B cell (primary cell): ENCODE data around the gene TM7SF3. TPM values are rescaled to one million over a fixed set of nuclear protein-coding genes. Genes with fewer than 3 reads are reported as not detected.

Source experiments
- ATAC-seq: fragments of 200-7000 bp; cut with Tn5 transposase; one replicate; pipeline ENCODE4 v1.10.0; 2021; ENCODE audit warnings: low read depth, mild to moderate bottlenecking, moderate number of reproducible peaks, moderate library complexity
- CTCF ChIA-PET: fragments of 350-600 bp; sonication (Branson Sonifier 250); formaldehyde crosslinking; loops from one replicate; lab custom pipeline; 2021; ENCODE audit warnings: antibody characterized with exemption, inconsistent platforms; lab: Charles Lee
- POLR2A ChIA-PET: fragments of 350-600 bp; sonication (Branson Sonifier 250); formaldehyde crosslinking; loops from one replicate; lab custom pipeline; 2021; ENCODE audit warnings: antibody characterized with exemption; lab: Charles Lee
- DNase-seq: peaks from one replicate; pipeline ENCODE4 v3.0.0; 2013
- H2AFZ ChIP-seq: 2 replicates; pipeline ENCODE4 v1.6.1; 2012; ENCODE audit warnings: mild to moderate bottlenecking, low read depth, low read length; ENCODE audit not compliant: insufficient read depth, poor library complexity, severe bottlenecking
- H3K27ac ChIP-seq, 2 donors: 1 replicate in 1 of 2; 2 replicates in 1 of 2; pipeline ENCODE4 v1.5.1; 2012 to 2013; ENCODE audit warnings: low read length in 2 of 2, mild to moderate bottlenecking in 2 of 2, moderate library complexity in 1 of 2
- H3K27me3 ChIP-seq, 4 experiments: fragments of 200-600 bp in 1 of 4; sonication (generic) in 1 of 4; replicated peaks in 1 of 4; 1 replicate in 2 of 4; 2 replicates in 2 of 4; pipeline versions ENCODE4 v1.6.1 to v1.7.0; 2013 to 2016; ENCODE audit warnings: low read length in 3 of 4, mild to moderate bottlenecking in 2 of 4, mixed read lengths in 1 of 4, moderate library complexity in 1 of 4; ENCODE audit not compliant: insufficient read depth in 4 of 4, control insufficient read depth in 3 of 4; ENCODE audit errors: control extremely low read depth in 1 of 4
- H3K36me3 ChIP-seq, 2 experiments: replicated peaks in 1 of 2; 1 replicate in 1 of 2; 2 replicates in 1 of 2; pipeline versions ENCODE4 v1.6.1 to v1.7.1; 2013; ENCODE audit warnings: low read length in 1 of 2; ENCODE audit not compliant: insufficient read depth in 2 of 2, control insufficient read depth in 1 of 2; ENCODE audit errors: control extremely low read depth in 1 of 2, extremely low read depth in 1 of 2
- H3K4me1 ChIP-seq, 2 donors: fragments of 200-600 bp in 1 of 2; sonication (generic) in 1 of 2; 1 replicate in 1 of 2; 2 replicates in 1 of 2; pipeline versions ENCODE4 v1.5.1 to v1.6.1; 2013 to 2017; ENCODE audit warnings: low read length in 2 of 2; ENCODE audit not compliant: control insufficient read depth in 2 of 2, insufficient read depth in 2 of 2
- H3K4me2 ChIP-seq: replicated peaks from 2 replicates; pipeline ENCODE3; 2012; ENCODE audit warnings: mild to moderate bottlenecking, low read depth, low read length; ENCODE audit not compliant: poor library complexity, severe bottlenecking
- H3K4me3 ChIP-seq, 5 experiments: fragments of 200-600 bp in 1 of 5; sonication (generic) in 1 of 5; 1 replicate in 3 of 5; 2 replicates in 2 of 5; pipeline versions ENCODE4 v1.5.1 to v1.7.0; 2011 to 2016; ENCODE audit warnings: low read length in 4 of 5, mild to moderate bottlenecking in 4 of 5, low read depth in 2 of 5, control low read depth in 1 of 5, moderate library complexity in 1 of 5; ENCODE audit not compliant: insufficient read depth in 1 of 5; ENCODE audit errors: control extremely low read depth in 1 of 5, extremely low read depth in 1 of 5
- H3K79me2 ChIP-seq: fragments of 200-600 bp; sonication (generic); one replicate; pipeline ENCODE4 v1.6.0; 2016; ENCODE audit warnings: low read length; ENCODE audit not compliant: control insufficient read depth, insufficient read depth
- H3K9ac ChIP-seq: fragments of 200-600 bp; sonication (generic); 2 replicates; pipeline ENCODE4 v1.6.1; 2017; ENCODE audit warnings: mild to moderate bottlenecking, low read length, moderate library complexity
- H3K9me3 ChIP-seq, 3 donors: one replicate each; pipeline versions ENCODE4 v1.6.1 to v1.7.1; 2013; ENCODE audit warnings: low read length in 2 of 3; ENCODE audit not compliant: control insufficient read depth in 2 of 3, insufficient read depth in 1 of 3; ENCODE audit errors: control extremely low read depth in 1 of 3
- H4K20me1 ChIP-seq: 2 replicates; pipeline ENCODE4 v1.6.0; 2012; ENCODE audit warnings: mild to moderate bottlenecking, low read length; ENCODE audit not compliant: insufficient read depth, control insufficient read depth, poor library complexity, severe bottlenecking
- H3K27ac Mint-ChIP-seq: one replicate; pipeline ENCODE4 v1.8.0; 2021; ENCODE audit warnings: mixed read lengths
- H3K27me3 Mint-ChIP-seq: one replicate; pipeline ENCODE4 v1.8.0; 2021; ENCODE audit warnings: mixed read lengths
- H3K4me1 Mint-ChIP-seq: one replicate; pipeline ENCODE4 v1.8.0; 2021; ENCODE audit warnings: mixed read lengths
- H3K4me3 Mint-ChIP-seq: one replicate; pipeline ENCODE4 v1.8.0; 2021; ENCODE audit warnings: mixed read lengths
- H3K9me3 Mint-ChIP-seq: one replicate; pipeline ENCODE4 v1.8.0; 2022; ENCODE audit warnings: mixed read lengths; ENCODE audit not compliant: insufficient read depth
- CTCF ChIP-seq: fragments of 200-600 bp; IDR thresholded peaks from one replicate; pipeline ENCODE4 v1.8.0; 2022; ENCODE audit warnings: antibody characterized with exemption, mild to moderate bottlenecking
- EZH2 ChIP-seq: IDR thresholded peaks from 2 replicates; pipeline ENCODE4 v1.6.1; 2012; ENCODE audit warnings: borderline replicate concordance, low read depth, mild to moderate bottlenecking, moderate library complexity, low read length; ENCODE audit not compliant: insufficient read depth, poor library complexity, severe bottlenecking
- WGBS: methylation state at CpG from one replicate; pipeline ENCODE4 v1.1.5; 2013; ENCODE audit warnings: missing lambda C conversion rate; ENCODE audit not compliant: insufficient coverage; 5-methylcytosine and 5-hydroxymethylcytosine counted together
- intact Hi-C: fragments of 100-400 bp; cut with micrococcal nuclease; formaldehyde crosslinking; loops from one replicate; pipeline ENCODE4 v1.10.0; 2022
- polyA plus RNA-seq: library from polyadenylated mRNA; depleted of rRNA; stranded (reverse); fragments of >200 nt; gene quantifications from 2 replicates; pipeline ENCODE4 v1.2.3, GENCODE V29; 2012
- total RNA-seq, 2 donors: library from RNA; stranded (reverse); fragments of 120-200 nt in 1 of 2; gene quantifications; 1 replicate in 1 of 2; 2 replicates in 1 of 2; pipeline versions ENCODE4 v1.2.3 to v1.2.4, GENCODE V29; 2013 to 2022

The TM7SF3 gene
- total and polyA plus RNA-seq, 2 donors (not counting 1 experiment from before 2014, with no cell fraction given), result 24.5 to 33.5 TPM

DNA sequence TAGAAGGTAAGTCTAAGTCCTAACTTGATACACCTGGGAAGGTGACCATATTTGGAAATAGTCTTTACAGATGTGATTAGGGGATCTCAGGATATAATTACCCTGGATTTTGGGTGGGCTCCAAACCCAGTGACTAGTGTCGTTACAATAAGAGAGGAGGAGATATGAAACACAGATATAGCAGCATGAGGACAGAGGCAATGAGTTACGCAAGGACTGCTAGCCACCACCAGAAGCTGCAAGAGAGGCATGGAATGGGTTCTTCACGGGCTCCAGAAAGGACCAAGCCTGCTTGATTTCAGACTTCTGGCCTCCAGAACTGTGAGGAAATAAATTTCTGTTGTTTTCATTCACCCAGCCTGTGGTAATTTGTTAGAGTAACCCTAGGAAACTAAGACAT lies 47.3 kb downstream of the TM7SF3 start:
- ATAC-seq, result no peak
- Histone ChIP-seq H3K4me2 (no peak overlapping the region), H2AFZ (no peak overlapping the region), H3K4me1 (peaks cover 1 to 9% of the 10 kb centered on the region in 2 donors), H3K9me3 (no peaks in the 10 kb centered on the region), H3K4me3 (no peak overlapping the region), H3K79me2 (no peaks in the 10 kb centered on the region), H3K27me3 (no peaks in the 10 kb centered on the region), H3K36me3 (peaks cover 6 to 27% of the 10 kb centered on the region in 2 experiments), H4K20me1 (no peaks in the 10 kb centered on the region), H3K9ac (no peak overlapping the region), H3K27ac (no peak overlapping the region)
- H3K27ac Mint-ChIP-seq, result no peak overlapping the region
- intact Hi-C loops, result no loop called here
- H3K27me3 Mint-ChIP-seq, result no peaks in the 10 kb centered on the region
- DNase-seq, result no peak
- TF ChIP-seq EZH2 (no peak), CTCF (no peak)
- CTCF ChIA-PET, result no interaction called here
- WGBS, result 100% methylated on average over 3 of the region's 3 CpGs
- POLR2A ChIA-PET, result no interaction called here
- H3K4me1 Mint-ChIP-seq, result peaks cover 6% of the 10 kb centered on the region
- no peaks in the 10 kb centered on the region for H3K9me3 Mint-ChIP-seq
- H3K4me3 Mint-ChIP-seq, result no peak overlapping the region

DNA sequence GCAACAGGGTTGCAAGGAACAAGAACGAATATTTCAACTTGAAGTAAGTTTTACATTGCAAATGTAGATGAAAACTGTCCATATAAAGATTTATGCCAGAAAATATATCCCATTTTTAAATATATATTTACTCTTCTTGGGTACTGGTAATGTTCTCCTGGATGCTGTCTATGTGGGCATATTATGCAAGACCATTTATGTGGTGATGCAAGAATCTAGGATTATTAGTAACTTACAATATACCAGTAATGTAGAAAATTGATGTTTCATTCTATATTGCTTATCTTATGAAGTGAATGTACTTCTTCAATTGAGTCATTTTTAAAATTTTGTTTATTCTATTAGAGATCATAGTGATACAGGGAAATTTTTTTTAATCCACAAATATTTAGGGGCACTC lies 50.8 kb downstream of the TM7SF3 start:
- ATAC-seq (no peak), DNase-seq (no peak)
- ChIA-PET CTCF (no interaction called here), POLR2A (no interaction called here)
- Histone ChIP-seq H3K9me3 (no peaks in the 10 kb centered on the region), H3K4me3 (no peak overlapping the region), H4K20me1 (no peaks in the 10 kb centered on the region), H3K27ac (no peak overlapping the region), H2AFZ (no peak overlapping the region), H3K79me2 (no peaks in the 10 kb centered on the region), H3K4me2 (no peak overlapping the region), H3K9ac (no peak overlapping the region), H3K36me3 (peaks cover 9 to 37% of the 10 kb centered on the region in 2 experiments), H3K27me3 (no peaks in the 10 kb centered on the region), H3K4me1 (no peaks in the 10 kb centered on the region)
- Mint-ChIP-seq H3K27ac (no peak overlapping the region), H3K27me3 (no peaks in the 10 kb centered on the region), H3K4me3 (no peak overlapping the region), H3K4me1 (no peaks in the 10 kb centered on the region), H3K9me3 (no peaks in the 10 kb centered on the region)
- TF ChIP-seq EZH2 (no peak), CTCF (no peak)
- intact Hi-C loops, result no loop called here
- no CpG with 5 or more reads among the region's 1 CpG for WGBS
